HuH-7.5 (cell line): ENCODE measurements around the gene POLR3H.
"Not testable (repeated sequence)": the region's sequence is repeated elsewhere in the genome, so short reads cannot be mapped to it uniquely, and the experiment has no call there.

Experiments
- DNase-seq: peaks from one replicate; pipeline ENCODE4 v3.0.0; 2011; ENCODE audit warnings: low spot score

The POLR3H gene

GRCh38 chr22:41564563-41564962 is 20.3 kb upstream of the POLR3H start:
- DNase-seq = no peak

GRCh38 chr22:41563051-41563711 is 18.9 kb upstream of the POLR3H start:
- no peak for DNase-seq

- DNase-seq = no peak
These were observed 18.2 kb upstream of the POLR3H start for GRCh38 chr22:41562461-41562860.

- no peak for DNase-seq
These were observed 17.5 kb upstream of the POLR3H start for GRCh38 chr22:41561788-41562187.

GRCh38 chr22:41561335-41561734 is 17.1 kb upstream of the POLR3H start:
- no peak for DNase-seq

GRCh38 chr22:41560095-41560471 is 15.8 kb upstream of the POLR3H start:
- no peak for DNase-seq

GRCh38 chr22:41558241-41558630 is 14.0 kb upstream of the POLR3H start:
- not testable (repeated sequence) for DNase-seq

GRCh38 chr22:41557401-41558240 is 13.4 kb upstream of the POLR3H start:
- DNase-seq = no peak

- DNase-seq = no peak
These were observed 12.3 kb upstream of the POLR3H start for GRCh38 chr22:41556561-41556960.

- DNase-seq = no peak
These were observed 11.2 kb upstream of the POLR3H start for GRCh38 chr22:41555325-41555982.

- DNase-seq = no peak
These were observed 7.8 kb upstream of the POLR3H start for GRCh38 chr22:41551877-41552582.

- no peak for DNase-seq
These were observed 6.8 kb upstream of the POLR3H start for GRCh38 chr22:41550952-41551491.

GRCh38 chr22:41548830-41549211 is 4.6 kb upstream of the POLR3H start:
- DNase-seq = no peak

- no peak for DNase-seq
These were observed 604 bp upstream of the POLR3H start for GRCh38 chr22:41544671-41545476.

- DNase-seq = no peak
These were observed 2.0 kb downstream of the POLR3H start for GRCh38 chr22:41542224-41542623.

GRCh38 chr22:41541484-41541883 is 2.8 kb downstream of the POLR3H start:
- DNase-seq = no peak

- DNase-seq = no peak
These were observed 3.9 kb downstream of the POLR3H start for GRCh38 chr22:41540365-41540764.

GRCh38 chr22:41540006-41540315 is 4.3 kb downstream of the POLR3H start:
- DNase-seq = no peak

- no peak for DNase-seq
These were observed 4.9 kb downstream of the POLR3H start for GRCh38 chr22:41539146-41540005.

- no peak for DNase-seq
These were observed 5.7 kb downstream of the POLR3H start for GRCh38 chr22:41538583-41538982.

- no peak for DNase-seq
These were observed 7.1 kb downstream of the POLR3H start for GRCh38 chr22:41537203-41537602.
